GM23338 (cell line): Measurements from ENCODE around the gene PLCH2.

ENCODE experiments used
- CREB1 ChIP-seq: fragments of 250-450 bp; sonication (Bioruptor Pico); IDR thresholded peaks from 2 replicates; pipeline ENCODE4 v1.5.0; 2020; ENCODE audit warnings: low read depth, mild to moderate bottlenecking, moderate library complexity
- CTCF ChIP-seq, 2 experiments: fragments of 200-600 bp in 1 of 2; sonication (generic) in 1 of 2; conservative IDR thresholded peaks; 2 replicates each; pipeline versions ENCODE4 v1.5.1 to v1.6.1; 2016 to 2017; ENCODE audit warnings: antibody characterized with exemption in 2 of 2, low read depth in 2 of 2, mild to moderate bottlenecking in 2 of 2, moderate library complexity in 1 of 2
- EZH2 ChIP-seq: fragments of 200-600 bp; sonication (generic); IDR thresholded peaks from one replicate; pipeline ENCODE4 v1.8.0; 2017; ENCODE audit warnings: antibody characterized with exemption, mild to moderate bottlenecking, low read depth; ENCODE audit not compliant: unreplicated experiment
- EZH2phosphoT487 ChIP-seq: fragments of 200-600 bp; sonication (generic); IDR thresholded peaks from one replicate; pipeline ENCODE4 v1.8.1; 2018; ENCODE audit warnings: antibody characterized with exemption; ENCODE audit not compliant: unreplicated experiment
- JUNB ChIP-seq: IDR thresholded peaks from one replicate; pipeline ENCODE4 v1.6.1; 2016; ENCODE audit warnings: antibody characterized with exemption; ENCODE audit not compliant: unreplicated experiment
- NANOG ChIP-seq: IDR thresholded peaks from 2 replicates; pipeline ENCODE4 v1.6.1; 2016; ENCODE audit warnings: antibody characterized with exemption, borderline replicate concordance
- POLR2AphosphoS5 ChIP-seq: IDR thresholded peaks from 2 replicates; pipeline ENCODE4 v1.6.1; 2016; ENCODE audit warnings: antibody characterized with exemption, low read depth
- STAT1 ChIP-seq: IDR thresholded peaks from one replicate; pipeline ENCODE4 v1.6.1; 2016; ENCODE audit warnings: antibody characterized with exemption; ENCODE audit not compliant: unreplicated experiment
- ZNF114 ChIP-seq: fragments of 250-450 bp; sonication (Bioruptor Pico); IDR thresholded peaks from 2 replicates; pipeline ENCODE4 v1.5.0; 2020; ENCODE audit warnings: mild to moderate bottlenecking, moderate library complexity
- ZNF331 ChIP-seq: fragments of 250-450 bp; sonication (Bioruptor Pico); IDR thresholded peaks from 2 replicates; pipeline ENCODE4 v1.5.0; 2020; ENCODE audit warnings: low read depth, mild to moderate bottlenecking, moderate library complexity
- TF ChIP-seq, protein P1 (sequence below): IDR thresholded peaks from one replicate; pipeline ENCODE4 v1.6.1; 2018; ENCODE audit warnings: antibody characterized with exemption; ENCODE audit not compliant: unreplicated experiment
- TF ChIP-seq, protein P2 (sequence below): IDR thresholded peaks from 2 replicates; pipeline ENCODE4 v1.6.1; 2016; ENCODE audit warnings: antibody characterized with exemption
- TF ChIP-seq, protein P3 (sequence below): fragments of 250-450 bp; sonication (Bioruptor Pico); IDR thresholded peaks from 2 replicates; pipeline ENCODE4 v1.5.0; 2020; ENCODE audit warnings: mild to moderate bottlenecking, moderate library complexity

DNA sequence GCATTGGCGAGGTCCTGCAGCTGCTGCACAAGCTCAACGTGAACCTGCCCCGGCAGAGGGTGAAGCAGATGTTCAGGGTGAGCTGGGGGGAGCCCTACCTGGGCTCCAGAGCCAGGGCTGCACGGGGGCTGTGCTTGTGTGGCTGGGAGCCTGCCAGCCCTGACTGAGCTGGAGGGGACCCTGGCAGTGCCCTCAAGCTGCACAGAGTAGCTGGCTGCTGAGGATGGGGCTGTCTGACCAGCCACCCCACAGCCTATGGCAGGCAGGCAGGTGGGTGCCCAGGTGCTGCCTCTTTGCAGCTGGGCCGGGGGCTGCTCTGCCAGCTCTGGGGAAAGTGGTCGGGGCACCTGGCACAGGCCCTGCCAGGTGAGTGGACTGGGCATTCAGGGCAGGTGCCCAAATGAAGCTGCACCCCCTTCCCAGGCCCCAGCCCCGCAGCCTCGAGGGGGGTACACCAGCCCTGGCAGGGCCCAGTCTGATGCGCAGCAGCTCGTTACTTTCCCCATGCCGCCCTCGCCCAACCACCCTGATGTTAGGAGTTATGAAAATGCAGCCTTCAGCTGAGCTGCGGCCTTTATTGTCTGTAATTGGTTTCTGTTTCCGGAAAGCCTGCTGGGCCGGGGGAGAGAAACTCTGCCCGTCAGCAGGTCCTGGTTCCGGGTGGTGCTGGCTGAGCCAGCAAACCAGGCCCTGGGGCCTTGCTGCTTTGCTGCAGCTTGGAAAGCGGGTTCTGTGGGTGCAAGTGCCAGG is 4.3 kb downstream of the PLCH2 start:
- no peak for TF ChIP-seq CTCF (conservative IDR thresholded peaks at IDR 0.05; ENCODE audit: low read depth in 2 of 2)
- no peak for TF ChIP-seq EZH2phosphoT487
- no peak for TF ChIP-seq ZNF114 (CRISPR knock-in tag)
- no peak for TF ChIP-seq POLR2AphosphoS5
- TF ChIP-seq EZH2: no peak
- no peak for TF ChIP-seq CREB1 (CRISPR knock-in tag)
- TF ChIP-seq, protein P1, sequence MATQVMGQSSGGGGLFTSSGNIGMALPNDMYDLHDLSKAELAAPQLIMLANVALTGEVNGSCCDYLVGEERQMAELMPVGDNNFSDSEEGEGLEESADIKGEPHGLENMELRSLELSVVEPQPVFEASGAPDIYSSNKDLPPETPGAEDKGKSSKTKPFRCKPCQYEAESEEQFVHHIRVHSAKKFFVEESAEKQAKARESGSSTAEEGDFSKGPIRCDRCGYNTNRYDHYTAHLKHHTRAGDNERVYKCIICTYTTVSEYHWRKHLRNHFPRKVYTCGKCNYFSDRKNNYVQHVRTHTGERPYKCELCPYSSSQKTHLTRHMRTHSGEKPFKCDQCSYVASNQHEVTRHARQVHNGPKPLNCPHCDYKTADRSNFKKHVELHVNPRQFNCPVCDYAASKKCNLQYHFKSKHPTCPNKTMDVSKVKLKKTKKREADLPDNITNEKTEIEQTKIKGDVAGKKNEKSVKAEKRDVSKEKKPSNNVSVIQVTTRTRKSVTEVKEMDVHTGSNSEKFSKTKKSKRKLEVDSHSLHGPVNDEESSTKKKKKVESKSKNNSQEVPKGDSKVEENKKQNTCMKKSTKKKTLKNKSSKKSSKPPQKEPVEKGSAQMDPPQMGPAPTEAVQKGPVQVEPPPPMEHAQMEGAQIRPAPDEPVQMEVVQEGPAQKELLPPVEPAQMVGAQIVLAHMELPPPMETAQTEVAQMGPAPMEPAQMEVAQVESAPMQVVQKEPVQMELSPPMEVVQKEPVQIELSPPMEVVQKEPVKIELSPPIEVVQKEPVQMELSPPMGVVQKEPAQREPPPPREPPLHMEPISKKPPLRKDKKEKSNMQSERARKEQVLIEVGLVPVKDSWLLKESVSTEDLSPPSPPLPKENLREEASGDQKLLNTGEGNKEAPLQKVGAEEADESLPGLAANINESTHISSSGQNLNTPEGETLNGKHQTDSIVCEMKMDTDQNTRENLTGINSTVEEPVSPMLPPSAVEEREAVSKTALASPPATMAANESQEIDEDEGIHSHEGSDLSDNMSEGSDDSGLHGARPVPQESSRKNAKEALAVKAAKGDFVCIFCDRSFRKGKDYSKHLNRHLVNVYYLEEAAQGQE: no peak
- TF ChIP-seq, protein P2, sequence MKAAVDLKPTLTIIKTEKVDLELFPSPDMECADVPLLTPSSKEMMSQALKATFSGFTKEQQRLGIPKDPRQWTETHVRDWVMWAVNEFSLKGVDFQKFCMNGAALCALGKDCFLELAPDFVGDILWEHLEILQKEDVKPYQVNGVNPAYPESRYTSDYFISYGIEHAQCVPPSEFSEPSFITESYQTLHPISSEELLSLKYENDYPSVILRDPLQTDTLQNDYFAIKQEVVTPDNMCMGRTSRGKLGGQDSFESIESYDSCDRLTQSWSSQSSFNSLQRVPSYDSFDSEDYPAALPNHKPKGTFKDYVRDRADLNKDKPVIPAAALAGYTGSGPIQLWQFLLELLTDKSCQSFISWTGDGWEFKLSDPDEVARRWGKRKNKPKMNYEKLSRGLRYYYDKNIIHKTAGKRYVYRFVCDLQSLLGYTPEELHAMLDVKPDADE: no peak
- no peak for TF ChIP-seq ZNF331 (CRISPR knock-in tag)
- no peak for TF ChIP-seq STAT1
- no peak for TF ChIP-seq NANOG
- TF ChIP-seq JUNB: no peak
- TF ChIP-seq, protein P3, sequence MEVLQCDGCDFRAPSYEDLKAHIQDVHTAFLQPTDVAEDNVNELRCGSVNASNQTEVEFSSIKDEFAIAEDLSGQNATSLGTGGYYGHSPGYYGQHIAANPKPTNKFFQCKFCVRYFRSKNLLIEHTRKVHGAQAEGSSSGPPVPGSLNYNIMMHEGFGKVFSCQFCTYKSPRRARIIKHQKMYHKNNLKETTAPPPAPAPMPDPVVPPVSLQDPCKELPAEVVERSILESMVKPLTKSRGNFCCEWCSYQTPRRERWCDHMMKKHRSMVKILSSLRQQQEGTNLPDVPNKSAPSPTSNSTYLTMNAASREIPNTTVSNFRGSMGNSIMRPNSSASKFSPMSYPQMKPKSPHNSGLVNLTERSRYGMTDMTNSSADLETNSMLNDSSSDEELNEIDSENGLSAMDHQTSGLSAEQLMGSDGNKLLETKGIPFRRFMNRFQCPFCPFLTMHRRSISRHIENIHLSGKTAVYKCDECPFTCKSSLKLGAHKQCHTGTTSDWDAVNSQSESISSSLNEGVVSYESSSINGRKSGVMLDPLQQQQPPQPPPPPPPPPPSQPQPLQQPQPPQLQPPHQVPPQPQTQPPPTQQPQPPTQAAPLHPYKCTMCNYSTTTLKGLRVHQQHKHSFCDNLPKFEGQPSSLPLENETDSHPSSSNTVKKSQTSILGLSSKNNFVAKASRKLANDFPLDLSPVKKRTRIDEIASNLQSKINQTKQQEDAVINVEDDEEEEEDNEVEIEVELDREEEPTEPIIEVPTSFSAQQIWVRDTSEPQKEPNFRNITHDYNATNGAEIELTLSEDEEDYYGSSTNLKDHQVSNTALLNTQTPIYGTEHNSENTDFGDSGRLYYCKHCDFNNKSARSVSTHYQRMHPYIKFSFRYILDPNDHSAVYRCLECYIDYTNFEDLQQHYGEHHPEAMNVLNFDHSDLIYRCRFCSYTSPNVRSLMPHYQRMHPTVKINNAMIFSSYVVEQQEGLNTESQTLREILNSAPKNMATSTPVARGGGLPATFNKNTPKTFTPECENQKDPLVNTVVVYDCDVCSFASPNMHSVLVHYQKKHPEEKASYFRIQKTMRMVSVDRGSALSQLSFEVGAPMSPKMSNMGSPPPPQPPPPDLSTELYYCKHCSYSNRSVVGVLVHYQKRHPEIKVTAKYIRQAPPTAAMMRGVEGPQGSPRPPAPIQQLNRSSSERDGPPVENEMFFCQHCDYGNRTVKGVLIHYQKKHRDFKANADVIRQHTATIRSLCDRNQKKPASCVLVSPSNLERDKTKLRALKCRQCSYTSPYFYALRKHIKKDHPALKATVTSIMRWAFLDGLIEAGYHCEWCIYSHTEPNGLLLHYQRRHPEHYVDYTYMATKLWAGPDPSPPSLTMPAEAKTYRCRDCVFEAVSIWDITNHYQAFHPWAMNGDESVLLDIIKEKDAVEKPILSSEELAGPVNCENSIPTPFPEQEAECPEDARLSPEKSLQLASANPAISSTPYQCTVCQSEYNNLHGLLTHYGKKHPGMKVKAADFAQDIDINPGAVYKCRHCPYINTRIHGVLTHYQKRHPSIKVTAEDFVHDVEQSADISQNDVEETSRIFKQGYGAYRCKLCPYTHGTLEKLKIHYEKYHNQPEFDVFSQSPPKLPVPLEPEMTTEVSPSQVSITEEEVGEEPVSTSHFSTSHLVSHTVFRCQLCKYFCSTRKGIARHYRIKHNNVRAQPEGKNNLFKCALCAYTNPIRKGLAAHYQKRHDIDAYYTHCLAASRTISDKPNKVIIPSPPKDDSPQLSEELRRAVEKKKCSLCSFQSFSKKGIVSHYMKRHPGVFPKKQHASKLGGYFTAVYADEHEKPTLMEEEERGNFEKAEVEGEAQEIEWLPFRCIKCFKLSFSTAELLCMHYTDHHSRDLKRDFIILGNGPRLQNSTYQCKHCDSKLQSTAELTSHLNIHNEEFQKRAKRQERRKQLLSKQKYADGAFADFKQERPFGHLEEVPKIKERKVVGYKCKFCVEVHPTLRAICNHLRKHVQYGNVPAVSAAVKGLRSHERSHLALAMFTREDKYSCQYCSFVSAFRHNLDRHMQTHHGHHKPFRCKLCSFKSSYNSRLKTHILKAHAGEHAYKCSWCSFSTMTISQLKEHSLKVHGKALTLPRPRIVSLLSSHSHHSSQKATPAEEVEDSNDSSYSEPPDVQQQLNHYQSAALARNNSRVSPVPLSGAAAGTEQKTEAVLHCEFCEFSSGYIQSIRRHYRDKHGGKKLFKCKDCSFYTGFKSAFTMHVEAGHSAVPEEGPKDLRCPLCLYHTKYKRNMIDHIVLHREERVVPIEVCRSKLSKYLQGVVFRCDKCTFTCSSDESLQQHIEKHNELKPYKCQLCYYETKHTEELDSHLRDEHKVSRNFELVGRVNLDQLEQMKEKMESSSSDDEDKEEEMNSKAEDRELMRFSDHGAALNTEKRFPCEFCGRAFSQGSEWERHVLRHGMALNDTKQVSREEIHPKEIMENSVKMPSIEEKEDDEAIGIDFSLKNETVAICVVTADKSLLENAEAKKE (CRISPR knock-in tag): no peak
